ENCODE measurements around the gene TPSAB1.
"Not testable (repeated sequence)": the region's sequence is repeated elsewhere in the genome, so short reads cannot be mapped to it uniquely, and the experiment has no call there.

Gene TPSAB1

GRCh38 chr16:1223355-1224214 is 16.9 kb upstream of the TPSAB1 start:
- DNase-seq (ENCODE audit: low read depth in 2 of 2) = no peak

GRCh38 chr16:1224558-1224957 is 15.9 kb upstream of the TPSAB1 start:
- DNase-seq (ENCODE audit: low read depth in 2 of 2) = no peak

- no peak for DNase-seq (ENCODE audit: low read depth in 2 of 2)
Measured at GRCh38 chr16:1225051-1225451, 15.5 kb upstream of the TPSAB1 start, which contains the start of gene TPSG1. Gene TPSG1 (minus strand): TSS chr16:1225268. CDS start chr16:1225252, 16 bp downstream.

- DNase-seq (ENCODE audit: low read depth in 2 of 2) = not testable (repeated sequence)
Measured at GRCh38 chr16:1225728-1226311, 14.7 kb upstream of the TPSAB1 start.

GRCh38 chr16:1226692-1227091 is 13.8 kb upstream of the TPSAB1 start:
- not testable (repeated sequence) for DNase-seq (ENCODE audit: low read depth in 2 of 2)

GRCh38 chr16:1228227-1228626 is 12.3 kb upstream of the TPSAB1 start:
- not testable (repeated sequence) for DNase-seq (ENCODE audit: low read depth in 2 of 2)

GRCh38 chr16:1229476-1229875 is 11.0 kb upstream of the TPSAB1 start:
- DNase-seq (ENCODE audit: low read depth in 2 of 2) = not testable (repeated sequence)

GRCh38 chr16:1230084-1230470 is 10.4 kb upstream of the TPSAB1 start, which contains the start of gene TPSB2:
Gene TPSB2 (minus strand): TSS chr16:1230184. CDS start chr16:1229951, 233 bp downstream.
- DNase-seq (ENCODE audit: low read depth in 2 of 2) = not testable (repeated sequence)

- DNase-seq (ENCODE audit: low read depth in 2 of 2) = not testable (repeated sequence)
Measured at GRCh38 chr16:1230471-1231212, 9.9 kb upstream of the TPSAB1 start.

GRCh38 chr16:1231301-1231700 is 9.2 kb upstream of the TPSAB1 start:
- not testable (repeated sequence) for DNase-seq (ENCODE audit: low read depth in 2 of 2)

GRCh38 chr16:1232049-1232748 is 8.3 kb upstream of the TPSAB1 start:
- not testable (repeated sequence) for DNase-seq (ENCODE audit: low read depth in 2 of 2)

- not testable (repeated sequence) for DNase-seq (ENCODE audit: low read depth in 2 of 2)
Measured at GRCh38 chr16:1236659-1237058, 3.8 kb upstream of the TPSAB1 start.

GRCh38 chr16:1237990-1238389 is 2.5 kb upstream of the TPSAB1 start:
- DNase-seq (ENCODE audit: low read depth in 2 of 2) = no peak

- not testable (repeated sequence) for DNase-seq (ENCODE audit: low read depth in 2 of 2)
Measured at GRCh38 chr16:1238909-1239308, 1.6 kb upstream of the TPSAB1 start.

- DNase-seq (ENCODE audit: low read depth in 2 of 2) = not testable (repeated sequence)
Measured at GRCh38 chr16:1239575-1239974, 930 bp upstream of the TPSAB1 start.

- not testable (repeated sequence) for DNase-seq (ENCODE audit: low read depth in 2 of 2)
Measured at GRCh38 chr16:1241081-1241480, 576 bp downstream of the TPSAB1 start.

- not testable (repeated sequence) for DNase-seq (ENCODE audit: low read depth in 2 of 2)
Measured at GRCh38 chr16:1243363-1243762, 2.9 kb downstream of the TPSAB1 start.

GRCh38 chr16:1243907-1244850 is 3.7 kb downstream of the TPSAB1 start:
- not testable (repeated sequence) for DNase-seq (ENCODE audit: low read depth in 2 of 2)

- no peak for DNase-seq (ENCODE audit: low read depth in 2 of 2)
Measured at GRCh38 chr16:1244881-1245280, 4.4 kb downstream of the TPSAB1 start.

GRCh38 chr16:1245452-1246020 is 5.0 kb downstream of the TPSAB1 start:
- no peak for DNase-seq (ENCODE audit: low read depth in 2 of 2)

All from stimulated activated CD4-positive, alpha-beta T cell treated with anti-CD3 and anti-CD28 coated beads, Interleukin-1b, Interleukin-23, amount 100 ng/mL, for 1 hour (primary cell).